CD4-positive, alpha-beta T cell treated with Interleukin-2 at 100 ng/mL for 4 hours (primary cell): Measurements from ENCODE around the gene SVIL.
"Not testable (repeated sequence)": the region's sequence is repeated elsewhere in the genome, so short reads cannot be mapped to it uniquely, and the experiment has no call there.

Experiments used
- DNase-seq: peaks from one replicate; pipeline ENCODE4 v3.0.0-alpha.2; 2020; ENCODE audit warnings: low spot score

The SVIL gene

GRCh38 chr10:29515104-29515503, 119.7 kb downstream of the SVIL start:
- DNase-seq = not testable (repeated sequence)

DNA sequence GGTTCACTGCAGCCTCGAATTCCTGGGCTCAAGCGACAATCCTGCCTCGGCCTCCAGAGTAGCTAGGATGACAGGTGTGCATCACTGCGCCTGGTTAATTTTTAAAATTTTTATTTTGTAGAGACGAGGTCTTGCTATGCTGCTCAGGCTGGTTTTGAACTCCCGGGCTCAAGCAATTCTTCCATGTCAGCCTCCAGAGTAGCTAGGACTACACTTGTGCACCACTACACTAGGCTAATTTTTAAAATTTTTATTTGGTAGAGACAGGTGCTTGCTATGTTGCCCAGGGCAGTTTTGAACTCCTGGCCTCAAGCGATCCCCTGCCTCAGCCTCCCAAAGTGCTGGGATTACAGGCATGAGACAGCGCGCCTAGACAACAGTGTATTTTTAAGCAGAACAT, 120.5 kb downstream of the SVIL start:
- no peak for DNase-seq

DNA sequence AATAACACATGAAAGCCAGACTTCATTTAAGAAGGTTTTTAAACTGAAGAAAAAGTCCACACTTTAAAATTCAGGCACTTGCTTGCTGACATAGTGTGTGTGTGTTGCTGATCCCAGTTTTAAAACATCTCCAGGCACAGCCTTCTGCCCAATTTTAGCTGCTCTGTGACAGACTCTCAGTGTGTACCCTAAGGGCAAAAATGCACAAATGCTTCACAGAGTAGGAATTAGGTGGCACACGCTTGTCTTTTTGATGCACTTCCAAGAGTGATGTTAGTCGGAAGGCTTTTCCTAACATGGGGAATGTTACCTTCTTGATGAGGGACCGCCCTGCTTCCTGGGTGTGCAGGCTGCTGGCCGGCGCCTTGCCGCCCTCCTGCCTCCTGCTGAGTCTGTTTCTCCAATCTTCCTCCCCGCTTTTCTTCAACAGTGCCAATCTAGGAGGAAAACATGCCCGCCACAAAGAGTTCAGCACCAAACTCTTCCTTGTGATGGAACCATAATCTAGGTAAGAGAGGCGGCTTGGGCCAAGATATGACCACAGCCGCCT, 122.3 kb downstream of the SVIL start:
- no peak for DNase-seq

DNA sequence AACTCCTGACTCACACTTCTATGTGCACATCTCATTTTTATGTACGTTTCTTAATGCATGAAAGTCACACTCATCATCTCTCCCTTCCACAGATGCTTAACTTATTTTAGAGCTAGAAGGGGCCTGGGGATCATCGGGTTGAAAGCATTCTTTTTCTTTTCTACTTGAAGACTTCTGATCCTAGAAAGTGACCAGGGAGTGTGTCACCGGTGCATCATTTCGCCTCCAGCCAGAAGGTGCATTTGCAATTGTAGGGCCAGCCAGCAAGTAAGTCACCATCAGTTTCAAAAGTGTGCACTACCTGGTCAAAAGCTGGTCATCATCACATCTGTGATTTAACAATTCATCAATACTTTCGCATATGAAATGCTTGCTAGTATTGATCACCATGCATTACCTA, 123.0 kb downstream of the SVIL start:
- not testable (repeated sequence) for DNase-seq

GRCh38 chr10:29510483-29511157, 124.2 kb downstream of the SVIL start:
- not testable (repeated sequence) for DNase-seq

GRCh38 chr10:29508554-29509244, 126.1 kb downstream of the SVIL start:
- no peak for DNase-seq

DNA sequence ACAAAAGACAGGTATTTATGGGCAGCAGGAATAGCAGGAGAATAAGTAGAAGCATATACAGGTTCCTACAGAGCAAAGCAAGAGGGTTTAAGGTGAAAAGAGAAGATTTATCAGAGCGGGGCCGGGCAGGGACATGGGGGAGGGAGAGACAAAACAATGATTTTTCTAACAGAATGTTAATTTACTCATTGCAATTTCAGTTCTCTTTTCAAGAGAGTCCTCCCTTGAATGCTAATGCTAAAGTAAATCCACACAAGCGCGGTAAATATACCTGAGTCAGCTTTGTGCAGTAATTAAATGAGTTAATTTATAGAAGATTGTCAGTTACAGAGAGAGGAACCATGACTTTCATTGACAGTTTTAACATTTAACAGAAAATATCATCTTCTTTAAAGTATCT, 127.0 kb downstream of the SVIL start:
- not testable (repeated sequence) for DNase-seq

DNA sequence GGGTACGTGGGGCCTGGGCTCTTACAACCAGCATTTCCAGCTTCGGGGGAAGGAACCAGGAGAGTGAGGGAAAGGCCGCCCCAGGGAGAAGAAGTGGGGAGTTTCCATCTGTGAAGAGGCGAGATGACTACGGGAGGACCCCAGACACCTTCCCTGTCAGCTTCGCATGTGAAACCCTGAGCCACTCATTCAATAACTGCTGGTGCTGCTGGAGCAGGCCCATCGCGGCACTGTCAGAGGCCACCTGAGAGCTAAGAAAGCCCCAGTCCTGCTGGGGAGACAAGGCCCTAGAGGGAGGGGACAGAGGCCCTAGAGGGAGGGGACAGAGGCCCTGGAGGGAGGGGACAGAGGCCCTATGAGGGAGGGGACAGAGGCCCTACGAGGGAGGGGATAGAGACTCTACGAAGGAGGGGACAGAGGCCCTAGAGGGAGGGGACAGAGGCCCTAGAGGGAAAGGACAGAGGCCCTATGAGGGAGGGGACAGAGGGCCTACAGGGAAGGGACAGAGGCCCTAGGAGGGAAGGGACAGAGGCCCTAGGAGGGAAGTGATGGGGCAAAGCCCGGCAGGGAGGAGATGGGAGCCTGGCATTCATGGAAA, 128.3 kb downstream of the SVIL start:
- DNase-seq = not testable (repeated sequence)

GRCh38 chr10:29502351-29502750, 132.4 kb downstream of the SVIL start:
- DNase-seq = no peak

GRCh38 chr10:29501692-29502091, 133.1 kb downstream of the SVIL start:
- DNase-seq = no peak

- DNase-seq = no peak
Observed at GRCh38 chr10:29499993-29500537, 134.7 kb downstream of the SVIL start.

GRCh38 chr10:29496341-29497162, 138.2 kb downstream of the SVIL start:
- peak; percentile 54 for DNase-seq

DNA sequence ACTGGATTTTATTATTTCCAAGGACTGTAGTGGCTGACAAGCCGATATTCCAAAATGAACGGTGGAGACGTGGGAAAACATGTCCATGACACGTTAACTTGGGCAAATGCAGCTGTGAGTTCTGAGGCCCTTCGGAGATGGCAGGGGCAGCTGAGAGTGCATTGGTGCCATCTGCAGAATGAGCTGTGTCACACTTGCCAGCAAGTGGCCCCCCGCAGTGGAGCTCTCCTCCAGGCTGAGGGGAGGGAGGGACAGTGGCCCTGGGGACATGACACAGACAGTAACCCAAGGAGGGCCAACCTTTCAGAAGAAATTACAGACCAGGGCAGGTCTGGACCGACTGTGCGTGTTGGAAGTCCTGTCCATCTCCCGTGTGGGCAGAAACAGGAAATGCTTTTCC, 139.4 kb downstream of the SVIL start:
- DNase-seq = no peak

DNA sequence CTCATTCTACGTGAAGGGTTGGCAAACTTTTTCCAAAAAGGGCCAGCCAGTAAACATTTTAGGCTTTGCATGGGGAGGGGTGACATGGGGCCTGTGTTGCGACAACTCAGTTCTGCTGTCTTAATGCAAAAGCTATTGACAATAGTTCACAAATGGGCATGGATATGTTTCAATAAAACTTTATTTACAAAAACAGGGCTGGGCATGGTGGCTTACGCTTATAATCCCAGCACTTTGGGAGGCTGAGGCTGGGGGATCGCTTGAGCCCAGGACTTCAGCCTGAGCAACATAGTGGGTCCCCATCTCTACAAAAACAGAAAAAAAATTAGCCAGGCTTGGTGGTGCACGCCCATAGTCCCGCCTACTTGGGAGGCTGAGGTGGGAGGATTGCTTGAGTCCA, 141.1 kb downstream of the SVIL start:
- no peak for DNase-seq

DNA sequence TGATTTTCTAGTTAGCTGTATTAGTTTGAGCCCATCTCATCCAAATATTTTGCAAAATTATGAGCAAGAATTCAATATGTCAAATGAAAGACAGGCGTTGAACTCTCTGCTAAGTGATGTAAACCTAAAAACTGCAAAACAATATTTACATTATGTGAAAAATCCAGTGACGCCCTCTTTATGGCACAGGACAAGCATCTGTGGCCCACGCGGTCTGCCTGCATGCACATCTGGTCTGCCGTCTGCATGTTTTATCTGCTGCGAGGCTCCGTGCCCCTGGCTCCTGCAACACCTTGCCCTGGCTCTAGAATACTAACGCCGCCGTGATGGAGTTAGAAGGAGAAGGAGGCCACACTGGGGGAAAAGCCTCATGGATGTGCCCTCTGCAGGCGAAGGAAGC, 142.0 kb downstream of the SVIL start:
- DNase-seq = no peak

- DNase-seq = no peak
Observed at GRCh38 chr10:29491918-29492317, 142.9 kb downstream of the SVIL start.

GRCh38 chr10:29490781-29491280, 143.9 kb downstream of the SVIL start:
- not testable (repeated sequence) for DNase-seq

- not testable (repeated sequence) for DNase-seq
Observed at GRCh38 chr10:29488471-29488870, 146.3 kb downstream of the SVIL start.

GRCh38 chr10:29487884-29488266, 146.9 kb downstream of the SVIL start:
- not testable (repeated sequence) for DNase-seq

DNA sequence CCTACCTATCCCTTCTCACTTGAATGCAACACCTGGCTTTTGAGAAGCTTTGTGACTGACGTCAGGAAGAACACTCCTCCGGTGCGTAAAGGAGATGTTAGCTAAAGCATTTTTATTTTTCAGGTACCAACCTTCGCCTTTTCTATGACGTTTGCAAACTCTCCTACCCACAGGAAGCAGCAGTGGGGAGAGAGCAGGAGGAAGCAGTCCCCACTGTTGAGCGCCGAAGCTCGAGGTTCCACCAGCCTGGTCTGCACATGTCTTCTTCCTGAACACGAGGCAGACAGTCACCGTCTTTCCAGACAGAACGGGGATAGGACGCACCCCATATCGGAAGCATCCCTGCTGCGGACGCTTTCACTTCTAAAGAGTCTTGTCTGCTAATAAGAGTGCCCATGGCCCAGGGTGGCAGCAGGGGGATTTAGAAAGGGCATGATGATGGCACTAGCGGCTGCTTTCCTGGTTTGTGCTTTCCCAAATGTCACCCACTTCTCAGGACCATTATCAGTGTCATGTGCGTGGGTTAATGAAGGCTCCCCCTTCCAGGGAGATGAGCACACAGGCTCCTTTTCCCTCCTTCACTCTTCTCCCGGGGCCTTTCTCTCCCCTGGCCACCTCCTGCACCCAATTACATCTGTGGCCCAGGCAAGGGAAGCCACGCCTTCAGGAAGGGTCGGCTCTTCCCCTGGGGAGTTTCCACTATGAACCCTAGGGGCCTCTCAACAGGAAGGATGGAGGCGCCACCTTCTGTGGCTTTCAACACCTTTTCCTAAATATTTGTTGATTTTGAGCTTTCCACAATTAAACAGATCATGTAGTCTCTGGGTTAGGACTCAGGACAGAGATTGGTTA, 147.5 kb downstream of the SVIL start:
- DNase-seq = not testable (repeated sequence)

DNA sequence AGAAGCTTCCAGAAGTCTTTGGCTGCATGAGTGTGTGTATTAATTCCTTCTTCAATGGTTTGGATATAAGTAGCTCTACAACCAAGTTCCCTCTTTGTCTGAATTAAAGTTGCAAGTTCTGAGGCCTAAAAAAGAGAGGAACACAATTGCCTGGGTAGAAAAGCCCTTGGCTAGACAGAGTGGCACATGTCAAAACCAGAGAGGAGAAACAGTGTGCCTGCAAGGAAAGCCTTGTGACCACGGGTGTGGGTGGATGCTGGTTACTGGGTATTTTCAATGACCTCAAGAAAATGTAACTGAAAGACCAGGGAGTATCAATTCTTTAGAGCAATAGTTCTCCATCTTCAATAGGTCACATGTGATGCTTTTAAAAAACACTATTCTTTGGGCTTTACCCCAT, 148.3 kb downstream of the SVIL start:
- DNase-seq = no peak
